HT-29 (cell line): ENCODE results near the gene MRPL21. TPM values are rescaled to one million over a fixed set of nuclear protein-coding genes. Genes with fewer than 3 reads are reported as not detected.

Experiments used
- DNase-seq: peaks from one replicate; pipeline ENCODE4 v3.0.0-alpha.2; 2015; ENCODE audit warnings: low spot score
- total RNA-seq: library from RNA; depleted of rRNA; stranded (reverse); fragments of >200 nt; shearing (Covaris generic); gene quantifications from 2 replicates; pipeline ENCODE4 v1.2.3, GENCODE V29; 2014; rRNA removed

MRPL21 gene
- total RNA-seq: 128 and 129 TPM in 2 replicates

DNA sequence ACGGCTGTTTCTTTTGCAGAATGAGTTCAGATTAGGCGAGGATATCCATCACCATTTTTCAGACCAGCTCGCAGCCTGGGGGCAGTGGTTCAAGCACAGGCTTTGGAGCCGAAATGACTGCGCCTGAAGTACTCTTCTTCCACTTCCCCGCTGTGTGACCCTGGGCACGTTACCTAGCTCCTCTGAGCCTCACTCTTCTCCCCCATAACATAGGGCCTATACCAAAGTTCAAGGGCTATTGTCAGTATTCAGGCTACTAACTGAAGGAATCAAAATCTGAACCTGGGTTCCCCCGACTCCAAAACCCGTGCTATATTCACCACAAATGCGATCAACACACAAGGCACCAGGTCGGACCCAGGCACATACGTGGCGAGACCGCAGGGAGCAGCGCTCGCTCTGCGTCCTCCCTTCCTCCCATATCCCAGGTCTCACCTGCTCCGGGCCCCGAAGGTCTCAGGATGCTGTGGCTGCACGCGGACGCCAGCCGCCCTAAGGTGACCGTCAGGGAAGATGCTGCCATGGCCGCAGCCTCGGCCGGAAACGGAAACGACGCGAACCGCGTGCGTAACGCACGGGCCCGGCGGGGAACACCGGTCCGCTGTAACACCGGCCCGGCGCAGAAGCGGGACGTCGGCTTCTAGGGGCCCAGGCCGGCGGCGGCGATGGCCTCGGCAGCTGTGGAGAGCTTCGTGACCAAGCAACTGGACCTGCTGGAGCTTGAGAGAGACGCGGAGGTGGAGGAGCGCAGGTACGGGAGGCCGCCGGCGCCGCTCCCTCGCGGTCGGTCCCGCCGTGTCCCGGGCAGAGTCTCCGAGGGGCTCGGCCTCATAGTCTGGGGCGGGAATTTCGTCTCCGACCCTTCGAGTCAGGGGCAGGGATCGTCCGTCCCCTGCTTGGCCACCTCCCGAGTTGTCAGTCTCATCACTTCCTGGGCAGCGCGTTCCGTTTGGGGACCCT is at the start of gene MRPL21, which contains the start of gene IGHMBP2:
Gene MRPL21 (minus strand): TSS at position 545 of the 960 bp plus-strand sequence. CDS start 22 bp downstream, at position 523.
Gene IGHMBP2 (plus strand): TSS at position 604 of the 960 bp plus-strand sequence. CDS start 62 bp downstream, at position 666.
- peak; percentile 89 for DNase-seq

DNA sequence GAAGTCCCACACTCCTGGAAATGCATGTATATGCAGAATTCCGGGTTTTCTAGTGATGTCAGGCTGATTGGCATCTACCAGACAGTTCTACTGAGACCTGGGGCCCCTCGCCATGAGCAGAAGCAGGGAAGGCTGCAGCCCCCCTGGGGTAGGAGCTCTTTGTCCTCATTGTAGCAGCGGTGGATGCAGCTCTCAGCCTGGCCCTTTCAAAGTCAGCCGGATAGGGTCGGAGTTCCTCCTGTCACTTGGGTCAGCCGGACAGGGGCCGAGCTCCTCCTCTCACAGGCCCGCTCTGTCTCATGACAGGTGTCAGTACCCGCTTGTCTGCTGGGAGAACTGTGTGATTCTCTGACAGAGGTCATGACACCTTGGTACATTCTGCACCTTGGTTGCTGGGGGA is 47.1 kb upstream of the MRPL21 start:
- DNase-seq: no peak

DNA sequence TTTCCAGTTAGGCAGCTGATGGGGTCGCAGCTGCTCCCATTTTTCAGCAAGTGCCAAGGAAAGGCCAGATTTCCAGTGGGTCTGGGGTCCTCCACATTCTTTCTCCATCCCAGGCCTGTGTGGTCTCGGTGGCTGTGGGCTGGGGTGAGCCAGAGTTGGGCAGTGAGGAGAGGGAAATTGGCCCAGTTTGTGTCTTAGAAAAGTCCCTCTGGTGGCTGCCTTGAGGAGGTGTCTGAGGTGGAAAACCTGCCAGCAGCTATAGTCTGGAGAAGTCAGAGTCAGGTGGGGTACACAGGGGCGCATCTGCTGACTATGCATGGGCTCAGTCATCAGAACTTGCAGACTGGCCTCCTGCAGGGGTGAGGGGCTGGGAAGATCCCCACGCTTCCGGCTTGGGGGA is 46.6 kb upstream of the MRPL21 start:
- peak; percentile 32 for DNase-seq

DNA sequence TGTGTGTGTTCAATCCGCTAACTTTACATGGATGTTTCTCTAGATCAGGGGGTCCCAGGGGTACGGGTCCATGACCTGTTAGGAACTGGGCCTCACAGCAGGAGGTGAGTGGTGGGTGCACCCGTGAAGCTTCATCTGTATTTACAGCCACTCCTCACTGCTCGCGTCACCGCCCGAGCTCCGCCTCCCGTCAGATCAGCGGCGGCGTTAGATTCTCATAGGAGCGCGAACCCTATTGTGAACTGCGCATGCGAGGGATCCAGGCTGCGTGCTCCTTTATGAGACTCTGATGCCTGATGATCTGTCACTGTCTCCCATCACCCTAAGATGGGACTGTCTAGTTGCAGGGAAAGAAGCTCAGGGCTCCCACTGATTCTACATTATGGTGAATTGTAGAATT is 45.3 kb upstream of the MRPL21 start:
- DNase-seq: no peak

DNA sequence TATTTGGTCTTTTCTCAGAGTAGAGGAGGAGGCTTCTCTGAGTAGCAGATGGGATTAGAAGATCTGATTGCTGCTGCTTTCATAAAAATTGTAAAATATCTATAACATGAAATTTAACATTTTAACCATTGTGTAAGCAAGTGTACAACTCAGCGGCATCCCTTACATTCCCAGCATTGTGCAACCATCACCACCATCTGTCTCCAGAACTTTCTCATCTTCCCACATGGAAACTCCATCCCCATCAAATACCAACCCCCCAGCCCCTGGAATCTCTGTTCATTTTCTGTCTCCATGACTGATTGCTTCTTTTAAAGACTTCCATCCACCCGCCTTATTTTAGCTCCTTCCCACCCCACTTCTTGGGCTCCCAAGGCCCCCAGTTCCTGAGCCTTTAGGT is 44.9 kb upstream of the MRPL21 start:
- DNase-seq: no peak

DNA sequence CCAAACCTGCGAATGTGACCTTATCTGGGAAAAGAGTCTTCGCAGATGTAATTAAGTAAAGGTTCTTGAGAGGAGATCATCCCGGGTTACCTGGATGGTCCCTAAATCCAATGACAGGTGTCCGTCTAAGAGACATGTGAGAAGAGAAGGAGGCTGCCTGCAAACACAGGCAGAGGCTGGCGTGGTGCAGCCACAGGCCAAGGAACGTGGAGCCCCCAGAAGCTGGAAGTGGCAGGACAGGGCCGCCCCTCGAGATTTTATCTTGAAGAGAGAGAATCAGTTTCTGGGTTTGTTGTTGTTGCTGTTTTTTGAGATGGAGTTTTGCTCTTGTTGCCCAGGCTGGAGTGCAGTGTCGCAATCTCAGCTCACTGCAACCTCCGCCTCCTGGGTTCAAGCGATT is 43.5 kb upstream of the MRPL21 start:
- DNase-seq: no peak

DNA sequence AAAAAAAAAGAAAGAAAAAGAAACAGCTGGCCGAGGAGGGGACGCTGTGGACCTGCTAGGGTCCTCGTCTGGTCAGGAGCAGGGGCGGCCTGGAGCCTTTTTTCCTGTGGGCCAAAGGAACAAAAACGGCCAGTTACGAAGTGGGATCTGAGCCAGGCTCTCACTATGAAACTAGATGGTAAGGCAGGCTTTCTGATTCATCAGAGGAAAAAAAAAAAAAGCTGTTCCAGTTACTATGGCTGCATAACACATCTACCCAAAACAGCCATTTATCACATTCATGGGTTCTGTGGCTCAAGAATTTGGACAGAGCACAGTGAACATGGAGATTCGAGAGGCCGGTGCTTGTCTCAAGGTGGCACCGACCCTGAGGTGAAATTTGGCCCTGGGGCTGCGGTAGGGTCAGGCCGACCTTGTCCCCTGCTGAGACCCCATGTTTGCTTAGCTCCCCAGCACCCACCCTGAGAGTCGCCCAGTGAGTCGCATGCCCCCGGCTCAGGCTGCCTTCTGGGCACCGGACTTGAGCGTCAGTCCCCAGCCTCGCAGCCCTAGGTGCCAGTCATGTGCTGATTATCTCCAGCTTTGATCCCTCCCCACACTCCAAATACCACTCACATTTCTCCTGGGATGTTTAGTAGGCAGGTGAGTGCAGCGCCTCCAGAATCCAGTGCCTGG is 42.9 kb upstream of the MRPL21 start:
- DNase-seq: peak; percentile 29

DNA sequence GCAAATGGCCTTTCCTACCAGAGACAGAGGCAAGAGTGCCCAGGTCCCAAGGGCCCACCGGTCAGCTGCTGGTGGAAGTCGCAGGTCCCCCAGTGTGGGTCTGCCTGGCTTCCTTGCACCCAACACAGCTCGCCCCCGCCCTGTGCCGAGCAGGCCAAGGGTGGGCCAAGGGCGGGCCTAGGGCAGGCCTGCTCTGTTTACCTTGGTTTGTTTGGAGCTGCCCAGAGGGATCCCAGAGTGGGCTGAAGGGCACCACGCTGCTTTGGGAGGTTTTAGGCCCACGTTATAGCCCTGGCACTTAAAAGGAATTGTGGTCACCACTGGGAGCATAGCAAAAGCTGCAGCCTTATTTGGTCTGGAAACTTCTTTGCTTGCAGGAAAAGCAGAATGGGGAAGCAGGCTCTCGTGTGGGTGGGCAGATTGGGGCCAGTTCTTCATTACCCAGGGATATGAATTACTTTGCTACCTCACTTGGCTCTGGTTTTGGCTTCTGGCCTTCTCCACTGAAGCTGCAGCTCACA is 39.2 kb upstream of the MRPL21 start:
- peak; percentile 26 for DNase-seq

DNA sequence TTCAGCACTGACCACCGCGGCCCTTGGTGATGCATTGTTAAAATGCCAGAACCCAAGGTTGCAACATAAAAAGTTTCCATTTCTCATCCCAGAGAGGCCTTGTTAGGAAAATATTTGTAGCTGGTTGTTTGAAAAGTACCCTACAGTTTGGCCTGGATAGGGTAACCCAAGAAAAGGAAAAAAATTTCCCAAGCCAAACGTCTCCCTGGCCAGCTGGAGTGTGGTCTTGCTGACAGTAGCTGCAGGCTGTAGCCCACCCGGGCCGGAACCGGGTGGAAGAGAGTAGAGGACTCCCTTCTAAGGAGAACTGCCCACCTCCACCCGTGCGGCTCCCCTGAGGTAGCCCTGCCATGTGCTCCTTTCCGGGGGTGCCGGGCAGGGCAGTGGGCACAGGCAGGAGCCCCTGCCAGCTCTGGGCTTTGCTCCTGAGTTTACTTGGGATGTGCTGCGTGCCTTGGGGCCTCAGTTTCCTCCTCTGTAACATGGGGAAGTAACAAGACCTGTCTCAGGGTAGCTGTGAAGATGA is 38.5 kb upstream of the MRPL21 start:
- DNase-seq: no peak

DNA sequence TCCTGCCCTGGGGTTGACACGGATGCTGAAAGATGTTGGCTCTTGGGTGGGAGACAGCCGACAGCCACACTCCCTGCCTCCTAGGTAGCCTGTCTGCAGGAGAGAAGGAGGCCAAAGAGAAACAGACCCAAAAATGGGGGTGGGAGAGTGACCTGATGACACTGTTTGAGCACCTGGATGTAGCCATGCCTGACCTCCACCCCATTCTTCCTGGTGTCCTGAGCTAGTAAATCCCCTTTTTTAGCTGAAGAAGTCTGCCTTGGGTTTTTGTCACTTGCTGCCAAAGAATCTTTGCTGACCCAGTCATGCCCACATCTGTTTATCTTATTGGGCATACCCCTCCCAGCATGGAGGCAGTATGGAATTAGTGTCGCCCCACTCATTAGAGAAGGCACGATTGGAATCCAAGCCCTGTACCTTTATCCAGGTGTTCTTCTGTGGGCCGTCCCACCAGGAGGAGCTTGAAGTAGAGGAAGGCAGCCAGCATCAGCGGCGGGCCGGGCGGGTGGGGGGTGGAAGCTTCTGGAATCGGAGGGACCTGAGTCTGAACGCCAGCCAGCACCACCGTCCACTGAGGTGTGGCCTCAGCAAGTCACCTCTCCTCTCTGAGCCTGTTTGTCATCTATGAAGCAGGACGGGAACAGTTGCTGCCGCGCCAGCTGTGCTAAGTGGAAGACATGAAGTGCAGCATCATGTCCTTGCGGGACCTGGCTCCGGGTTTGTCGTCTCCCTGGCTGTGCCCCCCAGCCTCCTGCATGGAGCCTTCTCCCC is 37.9 kb upstream of the MRPL21 start:
- DNase-seq: no peak

DNA sequence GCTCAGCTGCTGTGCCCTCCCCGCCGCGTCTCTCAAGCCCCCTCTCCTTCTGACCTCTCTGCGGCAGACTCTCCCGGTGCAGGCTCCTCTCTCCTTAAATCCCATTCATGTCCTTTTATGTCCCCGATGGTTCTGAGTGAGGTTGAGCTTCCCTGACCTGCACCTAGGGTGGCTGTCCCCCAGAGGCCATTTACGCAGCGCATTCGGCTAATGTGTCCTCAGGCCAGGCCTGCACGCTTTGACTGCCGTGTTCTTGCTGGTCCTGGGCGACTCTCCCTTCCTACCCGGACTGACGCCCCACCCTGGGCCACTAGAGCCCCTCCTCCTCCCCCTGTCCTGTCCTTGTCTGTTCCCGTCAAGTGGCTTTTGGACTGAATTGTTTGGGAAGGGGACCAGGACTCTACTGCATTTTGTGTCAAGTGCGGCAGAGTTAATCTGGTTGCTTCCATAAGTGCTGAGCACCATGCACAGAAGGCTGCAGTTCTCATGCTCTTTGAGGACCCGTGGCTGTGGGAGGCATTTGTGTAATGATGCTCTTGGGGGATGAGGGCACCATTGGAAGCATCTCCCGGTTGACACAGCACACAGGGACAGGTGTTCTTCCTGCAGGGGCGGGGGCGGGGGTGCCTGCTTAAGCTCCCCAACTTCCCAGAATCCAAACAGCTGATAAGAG is 37.2 kb upstream of the MRPL21 start:
- no peak for DNase-seq

DNA sequence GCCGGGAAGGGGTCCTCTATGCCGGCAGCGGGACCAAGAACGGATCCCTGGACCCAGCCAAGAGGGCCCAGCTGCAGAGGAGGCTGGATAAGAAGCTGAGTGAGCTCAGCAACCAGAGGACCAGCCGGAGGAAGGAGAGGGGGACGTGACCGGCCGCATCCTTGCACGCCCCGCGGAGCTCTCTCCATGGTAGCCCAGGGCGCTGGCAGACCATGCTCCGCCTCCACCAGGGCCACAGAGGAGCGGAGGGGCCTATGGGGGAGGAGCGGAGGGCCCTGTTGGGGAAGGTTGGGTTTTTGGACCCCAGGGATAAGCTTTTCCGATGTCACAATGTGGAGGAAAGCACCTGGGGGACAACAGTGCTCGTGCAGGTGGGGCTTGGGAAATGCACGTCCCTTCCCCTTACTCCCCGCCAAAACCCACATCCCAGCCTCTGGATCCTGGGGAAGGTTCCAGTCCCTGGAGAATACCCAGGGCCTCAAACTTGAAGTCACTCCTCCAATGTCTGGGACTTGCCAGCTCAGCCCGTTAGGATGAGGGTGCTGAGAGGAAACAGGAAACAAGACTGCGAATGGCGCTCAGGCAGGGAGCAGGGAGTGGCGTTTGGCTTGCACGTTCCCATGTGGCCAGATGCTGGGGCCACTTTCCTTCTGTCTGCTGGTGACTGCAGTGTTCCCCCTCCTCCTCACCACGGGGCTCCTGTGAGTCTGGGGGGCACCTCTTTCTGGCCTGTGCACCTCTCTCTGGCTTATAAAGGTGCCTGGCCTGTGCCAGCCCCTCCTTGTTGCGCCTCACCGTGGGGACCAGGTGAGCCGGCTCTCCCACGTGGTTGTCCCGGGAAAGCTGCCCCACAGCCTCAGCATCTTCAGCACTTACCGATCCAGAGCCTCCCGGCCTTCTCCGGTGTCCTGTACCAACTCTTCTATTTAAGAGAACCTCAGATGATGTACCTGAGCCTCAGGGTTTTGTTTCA is 36.2 kb upstream of the MRPL21 start:
- no peak for DNase-seq

DNA sequence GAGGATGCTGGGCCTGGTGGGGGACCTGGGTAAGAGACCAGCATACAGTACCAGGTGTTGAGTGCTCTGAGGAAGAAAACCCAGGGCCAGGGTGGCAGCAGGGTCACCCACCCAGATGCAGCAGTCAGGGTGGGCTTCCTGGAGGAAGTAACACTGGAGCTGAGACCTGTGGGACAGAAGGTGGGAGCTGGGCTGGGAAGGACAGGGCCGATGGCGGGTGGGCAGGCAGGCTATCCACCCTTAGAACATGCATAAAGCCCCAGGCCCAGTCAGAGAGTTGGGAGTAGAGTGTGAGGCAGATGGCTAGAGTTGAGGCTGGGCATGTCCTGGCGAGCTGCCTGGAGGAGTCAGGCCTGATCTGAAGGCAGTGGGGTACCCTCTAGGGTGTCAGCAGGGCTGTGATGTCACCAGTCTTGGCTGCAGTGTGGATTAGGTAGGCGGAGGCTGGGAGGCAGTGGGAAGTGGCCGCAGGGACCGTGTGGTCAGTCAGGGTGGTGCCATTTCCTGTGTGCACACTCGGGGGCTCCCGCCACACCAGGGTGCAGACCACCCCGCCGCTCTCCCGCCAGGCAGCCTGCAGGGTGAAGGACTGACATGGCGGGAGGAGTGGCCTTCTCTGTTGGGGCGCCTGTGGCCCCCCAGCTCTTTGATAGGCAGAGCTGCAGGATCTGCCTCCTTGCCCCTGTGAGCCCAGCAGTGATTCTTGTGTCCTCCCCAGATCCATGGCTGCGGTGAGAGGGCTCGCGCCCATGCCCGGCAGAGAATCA is 35.4 kb upstream of the MRPL21 start:
- no peak for DNase-seq

DNA sequence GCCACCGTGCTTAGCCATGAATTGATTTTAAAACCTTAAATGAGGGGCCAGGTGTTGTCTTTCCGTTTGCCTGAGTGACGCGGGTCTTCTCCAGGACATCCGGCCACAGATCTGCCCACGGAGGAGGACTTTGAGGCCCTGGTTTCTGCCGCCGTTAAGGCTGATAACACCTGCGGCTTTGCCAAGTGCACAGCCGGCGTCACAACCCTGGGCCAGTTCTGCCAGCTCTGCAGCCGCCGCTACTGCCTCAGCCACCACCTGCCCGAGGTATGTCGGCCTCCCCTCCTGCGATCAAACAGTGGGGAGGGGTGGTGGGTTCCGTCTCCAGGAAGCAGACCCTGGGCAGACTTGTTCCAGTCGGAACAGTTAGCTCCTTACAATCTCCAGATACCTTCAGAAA is 34.5 kb upstream of the MRPL21 start:
- no peak for DNase-seq

DNA sequence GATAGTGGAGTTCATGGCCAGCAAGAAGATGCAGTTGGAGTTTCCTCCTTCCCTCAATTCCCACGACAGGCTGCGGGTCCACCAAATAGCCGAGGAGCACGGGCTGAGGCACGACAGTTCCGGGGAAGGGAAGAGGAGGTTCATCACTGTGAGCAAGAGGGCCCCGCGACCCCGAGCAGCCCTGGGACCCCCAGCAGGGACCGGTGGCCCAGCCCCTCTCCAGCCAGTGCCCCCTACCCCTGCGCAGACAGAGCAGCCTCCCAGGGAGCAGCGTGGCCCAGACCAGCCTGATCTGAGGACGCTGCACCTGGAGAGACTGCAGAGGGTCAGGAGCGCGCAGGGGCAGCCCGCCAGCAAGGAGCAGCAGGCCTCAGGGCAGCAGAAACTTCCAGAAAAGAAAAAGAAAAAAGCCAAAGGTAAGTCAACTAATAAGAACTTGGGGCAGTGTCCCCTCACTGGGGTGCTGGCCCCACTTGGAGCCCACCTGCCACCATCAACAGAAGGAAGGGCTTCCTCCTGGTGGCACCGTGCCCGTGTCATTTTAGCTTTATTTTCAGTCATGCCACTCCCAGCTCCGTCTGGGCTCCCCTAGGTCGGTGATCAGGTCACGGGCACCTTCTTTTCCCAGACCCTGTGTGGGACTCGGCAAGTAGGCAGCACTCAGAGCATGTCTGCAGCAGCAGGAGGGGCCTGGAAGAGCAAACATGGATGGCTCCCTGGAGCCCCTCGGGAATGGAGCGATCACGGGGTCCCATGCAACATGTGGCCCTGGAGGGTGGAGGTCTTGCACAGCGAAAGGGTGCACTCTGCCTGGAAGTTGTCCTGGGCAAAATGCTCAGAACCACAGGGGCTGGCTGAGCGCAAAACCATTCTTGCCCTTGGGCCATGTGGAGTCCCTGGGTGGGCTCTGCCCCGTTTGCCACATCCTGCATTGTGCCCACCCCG is 33.3 kb upstream of the MRPL21 start:
- DNase-seq: no peak

DNA sequence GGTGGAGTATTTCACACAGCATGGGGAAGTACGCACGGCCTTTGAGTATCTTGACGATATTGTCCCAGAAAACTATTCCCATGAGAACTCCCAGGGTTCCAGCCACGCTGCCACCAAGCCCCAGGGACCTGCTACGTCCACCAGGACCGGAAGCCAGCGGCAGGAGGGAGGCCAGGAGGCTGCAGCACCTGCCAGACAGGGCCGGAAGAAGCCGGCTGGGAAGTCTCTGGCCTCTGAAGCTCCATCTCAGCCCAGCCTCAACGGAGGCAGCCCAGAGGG is 32.7 kb upstream of the MRPL21 start:
- no peak for DNase-seq

DNA sequence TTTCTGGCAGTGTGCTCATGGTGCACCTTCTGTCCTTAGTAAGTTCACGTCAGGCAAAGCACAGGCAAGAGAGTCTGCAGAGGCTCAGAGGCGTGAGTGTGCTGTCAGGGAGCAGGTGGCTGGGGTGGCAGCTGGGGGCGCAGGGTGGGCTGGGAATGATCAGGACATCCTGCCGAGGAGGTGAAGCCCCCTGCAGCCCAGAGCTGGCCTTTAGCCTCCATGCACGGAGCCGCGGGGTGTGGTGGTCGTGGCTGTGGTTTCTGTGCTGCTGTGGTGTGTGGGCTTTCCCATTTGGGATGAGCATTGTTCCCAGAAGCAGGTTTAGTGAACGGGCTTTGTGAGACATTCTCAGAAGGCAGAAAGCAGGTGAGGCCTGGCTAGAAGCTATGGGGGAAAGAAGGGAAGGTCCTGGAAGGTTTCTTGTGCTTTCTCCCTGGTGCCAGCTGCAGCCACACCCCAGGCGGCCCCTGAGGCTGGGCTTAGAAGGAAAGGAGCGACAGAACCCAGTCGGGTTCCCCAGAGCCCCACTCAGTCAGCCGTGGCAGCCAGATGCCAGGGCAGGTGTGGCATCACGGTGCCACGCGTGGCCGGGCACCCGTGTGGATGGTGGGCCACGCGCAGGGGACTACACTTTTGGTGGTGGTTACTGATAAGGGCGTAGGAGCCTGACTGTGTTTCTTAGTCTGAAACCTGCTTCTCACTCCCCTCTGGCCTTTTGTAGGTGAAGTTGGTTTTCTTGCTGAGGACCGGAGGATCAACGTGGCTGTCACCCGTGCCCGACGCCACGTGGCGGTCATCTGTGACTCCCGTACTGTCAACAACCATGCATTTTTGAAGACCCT is 32.1 kb upstream of the MRPL21 start:
- no peak for DNase-seq
